Endodermal cell (in vitro differentiated cells): ENCODE measurements around the gene PPFIBP2. TPM values are rescaled to one million over a fixed set of nuclear protein-coding genes. Genes with fewer than 3 reads are reported as not detected.

Experiments
- DNase-seq: peaks from one replicate; pipeline ENCODE4 v3.0.0-alpha.2; 2017
- H3K27ac ChIP-seq: 2 replicates; pipeline ENCODE4 v1.5.1; 2013; ENCODE audit warnings: mild to moderate bottlenecking, low read depth, low read length, moderate library complexity
- H3K27me3 ChIP-seq: 2 replicates; pipeline ENCODE4 v1.6.1; 2013; ENCODE audit warnings: mild to moderate bottlenecking, low read length, moderate library complexity; ENCODE audit not compliant: insufficient read depth, control insufficient read depth, poor library complexity, severe bottlenecking
- H3K36me3 ChIP-seq: 2 replicates; pipeline ENCODE4 v1.7.0; 2013; ENCODE audit warnings: mild to moderate bottlenecking, low read length, moderate library complexity; ENCODE audit not compliant: control insufficient read depth, insufficient read depth
- H3K4me1 ChIP-seq: one replicate; pipeline ENCODE4 v1.7.0; 2013; ENCODE audit warnings: low read length; ENCODE audit not compliant: control insufficient read depth, insufficient read depth
- H3K4me3 ChIP-seq: 2 replicates; pipeline ENCODE4 v1.5.1; 2013; ENCODE audit warnings: mild to moderate bottlenecking, low read length, moderate library complexity
- H3K9ac ChIP-seq: 2 replicates; pipeline ENCODE4 v1.6.1; 2013; ENCODE audit warnings: mild to moderate bottlenecking, low read length, moderate library complexity; ENCODE audit not compliant: poor library complexity, severe bottlenecking; ENCODE audit errors: extremely low read depth
- H3K9me3 ChIP-seq: 2 replicates; pipeline ENCODE4 v1.6.1; 2013; ENCODE audit warnings: mild to moderate bottlenecking, low read length, moderate library complexity; ENCODE audit not compliant: control insufficient read depth
- H3K27ac Mint-ChIP-seq: 2 replicates; pipeline ENCODE4 v1.8.0; 2020; ENCODE audit warnings: mixed read lengths
- H3K27me3 Mint-ChIP-seq: 2 replicates; pipeline ENCODE4 v1.8.0; 2021; ENCODE audit warnings: mild to moderate bottlenecking, mixed read lengths; ENCODE audit not compliant: insufficient read depth
- H3K36me3 Mint-ChIP-seq: 2 replicates; pipeline ENCODE4 v1.8.0; 2020; ENCODE audit warnings: low read depth, mixed read lengths
- H3K4me1 Mint-ChIP-seq: 2 replicates; pipeline ENCODE4 v1.8.0; 2020; ENCODE audit warnings: mixed read lengths
- H3K4me3 Mint-ChIP-seq: 2 replicates; pipeline ENCODE4 v1.8.0; 2020; ENCODE audit warnings: mild to moderate bottlenecking, moderate library complexity, mixed read lengths
- H3K9me3 Mint-ChIP-seq: 2 replicates; pipeline ENCODE4 v1.8.0; 2020; ENCODE audit warnings: mild to moderate bottlenecking, mixed read lengths
- CTCF ChIP-seq: fragments of 200-600 bp; sonication (generic); conservative IDR thresholded peaks from 2 replicates; pipeline ENCODE4 v1.5.0; 2021; ENCODE audit warnings: antibody characterized with exemption, mild to moderate bottlenecking
- WGBS, 2 experiments: methylation state at CpG; one replicate each; pipeline versions ENCODE4 v1.1.5 to v1.1.7; 2013; ENCODE audit warnings: missing lambda C conversion rate in 2 of 2, mixed read lengths in 1 of 2; ENCODE audit not compliant: insufficient coverage in 1 of 2, insufficient read length in 1 of 2; 5-methylcytosine and 5-hydroxymethylcytosine counted together
- total RNA-seq, 2 donors: library from RNA; stranded (reverse); fragmentation: NEBNext Ultra II Directional in 1 of 2; extraction: Animal tissue kit (Norgen Biotek cat#: 25700) in 1 of 2; gene quantifications; 2 replicates in 1 of 2; 3 replicates in 1 of 2; pipeline ENCODE4 v1.2.1, GENCODE V29; 2021

The PPFIBP2 gene
- total RNA-seq, 2 donors from 2014 or later, result 149 to 195 TPM

- Mint-ChIP-seq H3K4me1 (peaks cover 4% of the 10 kb centered on the region), H3K9me3 (no peaks in the 10 kb centered on the region), H3K27me3 (peaks cover 8% of the 10 kb centered on the region), H3K4me3 (no peak overlapping the region), H3K27ac (no peak overlapping the region), H3K36me3 (no peaks in the 10 kb centered on the region)
- Histone ChIP-seq H3K4me1 (peaks cover 7% of the 10 kb centered on the region), H3K27ac (no peak overlapping the region), H3K4me3 (no peak overlapping the region), H3K9ac (no peak overlapping the region), H3K9me3 (no peaks in the 10 kb centered on the region), H3K27me3 (no peaks in the 10 kb centered on the region), H3K36me3 (peaks cover 13% of the 10 kb centered on the region)
- WGBS, 2 experiments, result 67 to 73% methylated on average over 3 to 4 of the region's 4 CpGs
- no peak for DNase-seq
- no peak for TF ChIP-seq CTCF
Observed at GRCh38 chr11:7522121-7522520, 8.3 kb downstream of the PPFIBP2 start.

- H3K36me3 ChIP-seq, result peaks cover 13% of the 10 kb centered on the region
- peaks cover 7% of the 10 kb centered on the region for H3K4me1 ChIP-seq
- Mint-ChIP-seq H3K9me3 (no peaks in the 10 kb centered on the region), H3K4me3 (no peak overlapping the region), H3K27ac (no peak overlapping the region), H3K36me3 (no peaks in the 10 kb centered on the region), H3K27me3 (peaks cover 4% of the 10 kb centered on the region), H3K4me1 (peaks cover 4% of the 10 kb centered on the region)
- 88 to 93% methylated on average over 1 to 4 of the region's 4 CpGs for WGBS, 2 experiments
- no peaks in the 10 kb centered on the region for H3K27me3 ChIP-seq
- H3K4me3 ChIP-seq, result no peak overlapping the region
- H3K27ac ChIP-seq, result no peak overlapping the region
- DNase-seq, result no peak
- no peak overlapping the region for H3K9ac ChIP-seq
- TF ChIP-seq CTCF, result no peak
- no peaks in the 10 kb centered on the region for H3K9me3 ChIP-seq
Observed at GRCh38 chr11:7522546-7522945, 8.7 kb downstream of the PPFIBP2 start.

GRCh38 chr11:7523416-7524210 lies 9.8 kb downstream of the PPFIBP2 start:
- Mint-ChIP-seq H3K27me3 (peaks cover 2% of the 10 kb centered on the region), H3K36me3 (no peaks in the 10 kb centered on the region), H3K4me3 (no peak overlapping the region), H3K27ac (no peak overlapping the region), H3K4me1 (peaks cover 4% of the 10 kb centered on the region), H3K9me3 (no peaks in the 10 kb centered on the region)
- H3K27me3 ChIP-seq, result no peaks in the 10 kb centered on the region
- H3K9ac ChIP-seq, result no peak overlapping the region
- WGBS, 2 experiments, result 95 to 97% methylated on average over 4 to 6 of the region's 6 CpGs
- no peak for DNase-seq
- no peaks in the 10 kb centered on the region for H3K9me3 ChIP-seq
- peaks cover 7% of the 10 kb centered on the region for H3K4me1 ChIP-seq
- no peak overlapping the region for H3K4me3 ChIP-seq
- H3K36me3 ChIP-seq, result peaks cover 13% of the 10 kb centered on the region
- no peak overlapping the region for H3K27ac ChIP-seq
- no peak for TF ChIP-seq CTCF
